ENCODE data around the gene SORCS2. TPM values are rescaled to one million over a fixed set of nuclear protein-coding genes. Genes with fewer than 3 reads are reported as not detected.

SORCS2 gene
- polyA plus RNA-seq, 1 donor from 2014 or later, result 1.0 TPM

DNA sequence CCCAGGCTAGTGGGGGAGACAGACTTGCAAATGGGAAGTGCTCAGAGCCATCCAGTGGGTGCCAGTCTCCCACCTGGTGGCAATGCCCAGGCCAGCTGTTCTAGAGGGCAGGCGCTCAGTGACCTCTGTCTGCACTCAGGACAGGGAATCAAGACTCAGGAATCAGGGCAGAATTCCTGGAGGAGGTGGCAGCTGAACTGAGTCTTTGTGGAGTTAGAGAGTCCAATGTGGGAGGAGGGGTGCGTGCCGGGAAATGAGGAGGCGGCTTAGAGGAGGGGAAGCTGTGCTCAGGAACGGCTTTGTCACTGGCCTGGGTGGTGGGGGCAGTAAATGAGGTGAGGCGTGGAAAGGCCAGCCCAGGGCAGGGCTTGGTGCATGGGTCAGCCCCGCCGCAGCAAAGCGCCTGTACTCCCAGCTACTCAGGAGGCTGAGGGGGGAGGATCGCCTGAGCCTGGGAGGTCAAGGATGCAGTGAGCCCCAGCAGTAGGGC is 31.3 kb upstream of the SORCS2 start:
- no peak overlapping the region for H3K4me3 ChIP-seq (ENCODE audit: low read length)
- H4K20me1 ChIP-seq (ENCODE audit: insufficient read depth), result no peaks in the 10 kb centered on the region
- no peak overlapping the region for H3K4me2 ChIP-seq (ENCODE audit: low read length)
- H3K36me3 ChIP-seq (ENCODE audit: insufficient read depth, low read length), result no peaks in the 10 kb centered on the region
- no peak overlapping the region for H3K27ac ChIP-seq (ENCODE audit: low read length)
- no peaks in the 10 kb centered on the region for H3F3A ChIP-seq (ENCODE audit: insufficient read depth, low read length, poor library complexity, severe bottlenecking)
- H3K9me3 ChIP-seq (ENCODE audit: low read length), result no peaks in the 10 kb centered on the region
- TF ChIP-seq POLR2AphosphoS5 (IDR thresholded peaks at IDR 0.05) (no peak), REST (IDR thresholded peaks at IDR 0.05; ENCODE audit: borderline replicate concordance) (no peak), RAD21 (conservative IDR thresholded peaks at IDR 0.05) (no peak), MXI1 (conservative IDR thresholded peaks at IDR 0.05; ENCODE audit: poor library complexity, severe bottlenecking) (no peak), EZH2 (IDR thresholded peaks at IDR 0.05; ENCODE audit: borderline replicate concordance, insufficient read depth, low read length, poor library complexity, severe bottlenecking) (no peak), SMC3 (conservative IDR thresholded peaks at IDR 0.05; ENCODE audit: poor library complexity) (no peak), EP300 (conservative IDR thresholded peaks at IDR 0.05; ENCODE audit: poor library complexity, severe bottlenecking) (no peak), TAF1 (IDR thresholded peaks at IDR 0.05; ENCODE audit: low read depth) (no peak)
- TF ChIP-seq, protein P1, sequence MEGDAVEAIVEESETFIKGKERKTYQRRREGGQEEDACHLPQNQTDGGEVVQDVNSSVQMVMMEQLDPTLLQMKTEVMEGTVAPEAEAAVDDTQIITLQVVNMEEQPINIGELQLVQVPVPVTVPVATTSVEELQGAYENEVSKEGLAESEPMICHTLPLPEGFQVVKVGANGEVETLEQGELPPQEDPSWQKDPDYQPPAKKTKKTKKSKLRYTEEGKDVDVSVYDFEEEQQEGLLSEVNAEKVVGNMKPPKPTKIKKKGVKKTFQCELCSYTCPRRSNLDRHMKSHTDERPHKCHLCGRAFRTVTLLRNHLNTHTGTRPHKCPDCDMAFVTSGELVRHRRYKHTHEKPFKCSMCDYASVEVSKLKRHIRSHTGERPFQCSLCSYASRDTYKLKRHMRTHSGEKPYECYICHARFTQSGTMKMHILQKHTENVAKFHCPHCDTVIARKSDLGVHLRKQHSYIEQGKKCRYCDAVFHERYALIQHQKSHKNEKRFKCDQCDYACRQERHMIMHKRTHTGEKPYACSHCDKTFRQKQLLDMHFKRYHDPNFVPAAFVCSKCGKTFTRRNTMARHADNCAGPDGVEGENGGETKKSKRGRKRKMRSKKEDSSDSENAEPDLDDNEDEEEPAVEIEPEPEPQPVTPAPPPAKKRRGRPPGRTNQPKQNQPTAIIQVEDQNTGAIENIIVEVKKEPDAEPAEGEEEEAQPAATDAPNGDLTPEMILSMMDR (IDR thresholded peaks at IDR 0.05; ENCODE audit: poor library complexity, severe bottlenecking), result no peak
- no peaks in the 10 kb centered on the region for H3K9me2 ChIP-seq (ENCODE audit: insufficient read depth, low read length)
- no peaks in the 10 kb centered on the region for H3K27me3 ChIP-seq (ENCODE audit: insufficient read depth, low read depth, low read length)
- no peak overlapping the region for H2AFZ ChIP-seq (ENCODE audit: low read depth, low read length)
- no peaks in the 10 kb centered on the region for H3K79me2 ChIP-seq (replicated peaks; ENCODE audit: insufficient read depth, low read length)
- H3K9ac ChIP-seq (ENCODE audit: low read length), result no peak overlapping the region

GRCh38 chr4:7161721-7162214 is 30.6 kb upstream of the SORCS2 start:
- no peak overlapping the region for H3K27ac ChIP-seq (ENCODE audit: low read length)
- TF ChIP-seq MXI1 (conservative IDR thresholded peaks at IDR 0.05; ENCODE audit: poor library complexity, severe bottlenecking), result no peak
- TF ChIP-seq SMC3 (conservative IDR thresholded peaks at IDR 0.05; ENCODE audit: poor library complexity), result no peak
- no peak for TF ChIP-seq EZH2 (IDR thresholded peaks at IDR 0.05; ENCODE audit: borderline replicate concordance, insufficient read depth, low read length, poor library complexity, severe bottlenecking)
- TF ChIP-seq REST (IDR thresholded peaks at IDR 0.05; ENCODE audit: borderline replicate concordance), result no peak
- TF ChIP-seq RAD21 (conservative IDR thresholded peaks at IDR 0.05), result no peak
- no peak for TF ChIP-seq TAF1 (IDR thresholded peaks at IDR 0.05; ENCODE audit: low read depth)
- no peak for TF ChIP-seq EP300 (conservative IDR thresholded peaks at IDR 0.05; ENCODE audit: poor library complexity, severe bottlenecking)
- TF ChIP-seq, protein P1 (IDR thresholded peaks at IDR 0.05; ENCODE audit: poor library complexity, severe bottlenecking), result no peak
- no peak for TF ChIP-seq POLR2AphosphoS5 (IDR thresholded peaks at IDR 0.05)

More at GRCh38 chr4:7161721-7162214, 30.6 kb upstream of the SORCS2 start:
- no peaks in the 10 kb centered on the region for H3K9me3 ChIP-seq (ENCODE audit: low read length)
- H4K20me1 ChIP-seq (ENCODE audit: insufficient read depth), result no peaks in the 10 kb centered on the region
- no peak overlapping the region for H3K4me2 ChIP-seq (ENCODE audit: low read length)
- H2AFZ ChIP-seq (ENCODE audit: low read depth, low read length), result no peak overlapping the region
- H3K4me3 ChIP-seq (ENCODE audit: low read length), result no peak overlapping the region
- no peaks in the 10 kb centered on the region for H3K79me2 ChIP-seq (replicated peaks; ENCODE audit: insufficient read depth, low read length)
- H3F3A ChIP-seq (ENCODE audit: insufficient read depth, low read length, poor library complexity, severe bottlenecking), result no peaks in the 10 kb centered on the region
- H3K9ac ChIP-seq (ENCODE audit: low read length), result no peak overlapping the region
- no peaks in the 10 kb centered on the region for H3K36me3 ChIP-seq (ENCODE audit: insufficient read depth, low read length)
- no peaks in the 10 kb centered on the region for H3K27me3 ChIP-seq (ENCODE audit: insufficient read depth, low read depth, low read length)
- H3K9me2 ChIP-seq (ENCODE audit: insufficient read depth, low read length), result no peaks in the 10 kb centered on the region

All from neural cell (in vitro differentiated cells).